HCT116 (cell line): ENCODE data around the gene COMMD10. TPM values are rescaled to one million over a fixed set of nuclear protein-coding genes. Genes with fewer than 3 reads are reported as not detected.

Experiments used
- ATAC-seq: fragments of 200-7000 bp; cut with Tn5 transposase; 2 replicates; pipeline ENCODE4 v1.9.1; 2020; ENCODE audit warnings: mild to moderate bottlenecking, moderate library complexity
- BruUV-seq: library from RNA; stranded (reverse); fragments of 400-500 nt; replicated peaks from 2 replicates; lab custom pipeline; 2021; lab: Mats Ljungman, UMichigan
- CTCF ChIA-PET: fragments of 300-600 bp; sonication (Branson Sonifier 250); formaldehyde crosslinking; loops from one replicate; lab custom pipeline; 2021; ENCODE audit warnings: antibody characterized with exemption; lab: Charles Lee
- POLR2A ChIA-PET: fragments of 300-600, 350-600 bp; sonication (Branson Sonifier 250); formaldehyde crosslinking; loops from one replicate; lab custom pipeline; 2021; ENCODE audit warnings: antibody characterized with exemption; lab: Charles Lee
- RAD21 ChIA-PET, 2 experiments: fragments of 300-600 bp; sonication (Branson Sonifier 250); formaldehyde crosslinking; loops; one replicate each; lab custom pipeline; 2023; ENCODE audit warnings: low total read pairs in 2 of 2; ENCODE audit not compliant: uncharacterized antibody in 2 of 2, unreplicated experiment in 2 of 2, low non-redundant PET in 1 of 2; lab: Charles Lee
- DNase-seq: peaks from one replicate; pipeline ENCODE4 v3.0.0-alpha.2; 2010; ENCODE audit warnings: low read depth, low spot score
- H2AFZ ChIP-seq: fragments of 200-600 bp; shearing (Covaris generic), sonication (generic); 2 replicates; pipeline ENCODE4 v1.6.1; 2017; ENCODE audit warnings: low read depth, mixed run types, mixed read lengths, antibody characterized with exemption, low read length; ENCODE audit not compliant: poor library complexity, severe bottlenecking
- H3K27ac ChIP-seq: 2 replicates; pipeline ENCODE4 v1.5.1; 2012; ENCODE audit warnings: low read depth, low read length
- H3K27me3 ChIP-seq: fragments of 200-600 bp; sonication (generic); 2 replicates; pipeline ENCODE4 v1.6.1; 2016; ENCODE audit warnings: mixed run types, low read length, mixed read lengths; ENCODE audit not compliant: insufficient read depth
- H3K36me3 ChIP-seq, 2 experiments: fragments of 200-500 bp in 1 of 2; fragments of 200-600 bp in 1 of 2; sonication (Bioruptor generic) in 1 of 2; sonication (generic) in 1 of 2; 2 replicates each; pipeline versions ENCODE4 v1.5.1 to v1.6.1; 2014 to 2016; ENCODE audit warnings: low read length in 2 of 2, inconsistent platforms in 1 of 2, mixed read lengths in 1 of 2, mixed run types in 1 of 2; ENCODE audit not compliant: insufficient read depth in 2 of 2, control insufficient read depth in 1 of 2
- H3K4me1 ChIP-seq, 2 experiments: fragments of 200-600 bp in 1 of 2; sonication (generic) in 1 of 2; 2 replicates each; pipeline versions ENCODE4 v1.5.1 to v1.6.1; 2012 to 2017; ENCODE audit warnings: low read length in 2 of 2, inconsistent platforms in 1 of 2, mild to moderate bottlenecking in 1 of 2, mixed read lengths in 1 of 2, mixed run types in 1 of 2, moderate library complexity in 1 of 2; ENCODE audit not compliant: insufficient read depth in 2 of 2, control insufficient read depth in 1 of 2
- H3K4me2 ChIP-seq: fragments of 200-600 bp; sonication (generic); 2 replicates; pipeline ENCODE4 v1.6.1; 2017; ENCODE audit warnings: mixed run types, low read length, mixed read lengths
- H3K4me3 ChIP-seq, 2 experiments: fragments of 200-600 bp in 1 of 2; sonication (generic) in 1 of 2; replicated peaks in 1 of 2; 2 replicates each; pipeline ENCODE4 v1.5.1; 2011 to 2016; ENCODE audit warnings: low read length in 2 of 2, control low read depth in 1 of 2, low read depth in 1 of 2, mild to moderate bottlenecking in 1 of 2, mixed read lengths in 1 of 2, mixed run types in 1 of 2
- H3K79me2 ChIP-seq: fragments of 200-600 bp; sonication (generic); 2 replicates; pipeline ENCODE4 v1.6.1; 2017; ENCODE audit warnings: mild to moderate bottlenecking, mixed run types, low read length, moderate library complexity, mixed read lengths; ENCODE audit not compliant: insufficient read depth
- H3K9ac ChIP-seq: fragments of 200-600 bp; sonication (generic); 2 replicates; pipeline ENCODE4 v1.6.1; 2016; ENCODE audit warnings: low read length, mixed read lengths
- H3K9me2 ChIP-seq: fragments of 200-600 bp; sonication (generic), shearing (Covaris generic); 2 replicates; pipeline ENCODE4 v1.6.1; 2017; ENCODE audit warnings: mixed run types, mild to moderate bottlenecking, moderate library complexity; ENCODE audit not compliant: insufficient read depth
- H3K9me3 ChIP-seq, 2 experiments: fragments of 200-500 bp in 1 of 2; fragments of 200-600 bp in 1 of 2; sonication (Bioruptor generic) in 1 of 2; sonication (generic) in 1 of 2; 2 replicates each; pipeline ENCODE4 v1.6.1; 2014 to 2017; ENCODE audit warnings: low read length in 2 of 2, mixed read lengths in 2 of 2, inconsistent platforms in 1 of 2, low read depth in 1 of 2, mild to moderate bottlenecking in 1 of 2, mixed run types in 1 of 2, moderate library complexity in 1 of 2; ENCODE audit not compliant: control insufficient read depth in 1 of 2, insufficient read depth in 1 of 2
- H4K20me1 ChIP-seq: fragments of 200-600 bp; sonication (generic), shearing (Covaris generic); 2 replicates; pipeline ENCODE4 v1.6.1; 2017; ENCODE audit warnings: mixed run types, mild to moderate bottlenecking, moderate library complexity; ENCODE audit not compliant: insufficient read depth
- ELF1 ChIP-seq: IDR thresholded peaks from 2 replicates; pipeline ENCODE4 v1.6.1; 2012; ENCODE audit warnings: low read depth, borderline replicate concordance
- EZH2phosphoT487 ChIP-seq: fragments of 200-600 bp; IDR thresholded peaks from 2 replicates; pipeline ENCODE4 v1.6.1; 2018; ENCODE audit warnings: antibody characterized with exemption, borderline replicate concordance
- FOSL1 ChIP-seq: IDR thresholded peaks from 2 replicates; pipeline ENCODE4 v1.6.1; 2012; ENCODE audit warnings: low read depth
- JUND ChIP-seq: IDR thresholded peaks from 2 replicates; pipeline ENCODE4 v1.6.1; 2012
- POLR2AphosphoS5 ChIP-seq: IDR thresholded peaks from 2 replicates; pipeline ENCODE4 v1.6.1; 2011; ENCODE audit warnings: mild to moderate bottlenecking, low read depth, low read length, moderate library complexity
- SIN3A ChIP-seq: IDR thresholded peaks from 2 replicates; pipeline ENCODE4 v1.6.1; 2012; ENCODE audit warnings: low read depth
- SP1 ChIP-seq: IDR thresholded peaks from 2 replicates; pipeline ENCODE4 v1.6.1; 2012; ENCODE audit warnings: low read depth
- intact Hi-C: fragments of 100-400 bp; cut with micrococcal nuclease; formaldehyde crosslinking; loops from 2 replicates; pipeline ENCODE4 v1.10.0; 2022
- total RNA-seq: library from RNA; stranded (reverse); gene quantifications from one replicate; pipeline ENCODE4 v1.2.1, GENCODE V29; 2021; ENCODE audit not compliant: unreplicated experiment
- TF ChIP-seq, protein P1 (sequence below): IDR thresholded peaks from 2 replicates; pipeline ENCODE4 v1.6.1; 2011; ENCODE audit warnings: mild to moderate bottlenecking, low read length, moderate library complexity; ENCODE audit not compliant: insufficient replicate concordance; ENCODE audit errors: extremely low read depth
- TF ChIP-seq, protein P2 (sequence below), 3 experiments: fragments of 200-600 bp in 1 of 3; sonication (generic) in 1 of 3; IDR thresholded peaks in 2 of 3; conservative IDR thresholded peaks in 1 of 3; 2 replicates each; pipeline ENCODE4 v1.5.1; 2012 to 2017; ENCODE audit warnings: low read depth in 2 of 3, low read length in 2 of 3, antibody characterized with exemption in 1 of 3, borderline replicate concordance in 1 of 3, control low read depth in 1 of 3, mild to moderate bottlenecking in 1 of 3, mixed read lengths in 1 of 3, mixed run types in 1 of 3, moderate library complexity in 1 of 3; ENCODE audit not compliant: insufficient read depth in 1 of 3
- TF ChIP-seq, protein P3 (sequence below): IDR thresholded peaks from 2 replicates; pipeline ENCODE4 v1.6.1; 2012

COMMD10 gene
- total RNA-seq, 1 experiment from 2014 or later = 35.3 TPM

DNA sequence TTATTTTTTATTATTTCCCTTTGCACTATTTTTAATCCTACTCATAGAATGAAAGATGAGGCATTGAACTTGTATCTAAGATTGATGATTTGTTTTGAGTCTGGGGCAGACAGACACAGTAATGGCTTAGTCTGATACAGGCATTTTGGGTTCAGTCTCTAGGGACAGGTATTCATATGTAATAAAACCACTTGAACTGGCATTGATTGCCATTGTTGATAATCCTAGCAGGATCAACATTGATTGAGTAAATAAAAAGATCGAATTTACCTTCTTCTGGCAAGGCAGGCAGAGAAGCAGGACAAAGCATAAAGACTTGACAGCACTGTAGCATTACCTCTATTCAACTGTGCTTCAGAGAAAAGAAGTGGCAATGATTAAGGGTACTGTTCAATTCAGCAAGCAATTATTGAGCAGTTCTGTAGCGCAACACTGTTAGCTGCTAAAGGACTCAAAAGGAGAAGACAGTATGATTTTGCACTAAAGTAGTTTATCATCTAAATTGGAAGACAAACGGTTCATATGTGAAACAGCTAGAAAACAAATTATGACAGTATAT, 144.4 kb downstream of the COMMD10 start:
- ChIA-PET POLR2A (no interaction called here), CTCF (no interaction called here), RAD21 (no interaction called here)
- H3K9me2 ChIP-seq = no peaks in the 10 kb centered on the region
- no peak overlapping the region for H3K9ac ChIP-seq
- no TSS peak for BruUV-seq
- no peaks in the 10 kb centered on the region for H3K36me3 ChIP-seq
- no peak for ATAC-seq
- H3K4me3 ChIP-seq = no peak overlapping the region
- H3K27me3 ChIP-seq = no peaks in the 10 kb centered on the region
- H2AFZ ChIP-seq = no peak overlapping the region
- DNase-seq = no peak
- no peak overlapping the region for H3K4me2 ChIP-seq
- H3K9me3 ChIP-seq = no peaks in the 10 kb centered on the region
- H3K4me1 ChIP-seq = no peaks in the 10 kb centered on the region
- intact Hi-C loops = no loop called here
- TF ChIP-seq, protein P1, sequence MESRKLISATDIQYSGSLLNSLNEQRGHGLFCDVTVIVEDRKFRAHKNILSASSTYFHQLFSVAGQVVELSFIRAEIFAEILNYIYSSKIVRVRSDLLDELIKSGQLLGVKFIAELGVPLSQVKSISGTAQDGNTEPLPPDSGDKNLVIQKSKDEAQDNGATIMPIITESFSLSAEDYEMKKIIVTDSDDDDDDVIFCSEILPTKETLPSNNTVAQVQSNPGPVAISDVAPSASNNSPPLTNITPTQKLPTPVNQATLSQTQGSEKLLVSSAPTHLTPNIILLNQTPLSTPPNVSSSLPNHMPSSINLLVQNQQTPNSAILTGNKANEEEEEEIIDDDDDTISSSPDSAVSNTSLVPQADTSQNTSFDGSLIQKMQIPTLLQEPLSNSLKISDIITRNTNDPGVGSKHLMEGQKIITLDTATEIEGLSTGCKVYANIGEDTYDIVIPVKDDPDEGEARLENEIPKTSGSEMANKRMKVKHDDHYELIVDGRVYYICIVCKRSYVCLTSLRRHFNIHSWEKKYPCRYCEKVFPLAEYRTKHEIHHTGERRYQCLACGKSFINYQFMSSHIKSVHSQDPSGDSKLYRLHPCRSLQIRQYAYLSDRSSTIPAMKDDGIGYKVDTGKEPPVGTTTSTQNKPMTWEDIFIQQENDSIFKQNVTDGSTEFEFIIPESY = no peak
- TF ChIP-seq, protein P2, sequence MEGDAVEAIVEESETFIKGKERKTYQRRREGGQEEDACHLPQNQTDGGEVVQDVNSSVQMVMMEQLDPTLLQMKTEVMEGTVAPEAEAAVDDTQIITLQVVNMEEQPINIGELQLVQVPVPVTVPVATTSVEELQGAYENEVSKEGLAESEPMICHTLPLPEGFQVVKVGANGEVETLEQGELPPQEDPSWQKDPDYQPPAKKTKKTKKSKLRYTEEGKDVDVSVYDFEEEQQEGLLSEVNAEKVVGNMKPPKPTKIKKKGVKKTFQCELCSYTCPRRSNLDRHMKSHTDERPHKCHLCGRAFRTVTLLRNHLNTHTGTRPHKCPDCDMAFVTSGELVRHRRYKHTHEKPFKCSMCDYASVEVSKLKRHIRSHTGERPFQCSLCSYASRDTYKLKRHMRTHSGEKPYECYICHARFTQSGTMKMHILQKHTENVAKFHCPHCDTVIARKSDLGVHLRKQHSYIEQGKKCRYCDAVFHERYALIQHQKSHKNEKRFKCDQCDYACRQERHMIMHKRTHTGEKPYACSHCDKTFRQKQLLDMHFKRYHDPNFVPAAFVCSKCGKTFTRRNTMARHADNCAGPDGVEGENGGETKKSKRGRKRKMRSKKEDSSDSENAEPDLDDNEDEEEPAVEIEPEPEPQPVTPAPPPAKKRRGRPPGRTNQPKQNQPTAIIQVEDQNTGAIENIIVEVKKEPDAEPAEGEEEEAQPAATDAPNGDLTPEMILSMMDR (IDR thresholded peaks at IDR 0.05 in 2 of 3, conservative IDR thresholded peaks at IDR 0.05 in 1 of 3; ENCODE audit: borderline replicate concordance in 1 of 3, insufficient read depth in 1 of 3, low read depth in 2 of 3, low read length in 2 of 3) = no peak
- TF ChIP-seq POLR2AphosphoS5 = no peak
- no peak for TF ChIP-seq ELF1
- no peak for TF ChIP-seq SP1
- TF ChIP-seq JUND = no peak
- TF ChIP-seq EZH2phosphoT487 = no peak
- no peak for TF ChIP-seq SIN3A
- TF ChIP-seq FOSL1 = no peak
- TF ChIP-seq, protein P3, sequence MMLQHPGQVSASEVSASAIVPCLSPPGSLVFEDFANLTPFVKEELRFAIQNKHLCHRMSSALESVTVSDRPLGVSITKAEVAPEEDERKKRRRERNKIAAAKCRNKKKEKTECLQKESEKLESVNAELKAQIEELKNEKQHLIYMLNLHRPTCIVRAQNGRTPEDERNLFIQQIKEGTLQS = no peak
- H3K27ac ChIP-seq = no peak overlapping the region
- H3K79me2 ChIP-seq = no peaks in the 10 kb centered on the region
- no peaks in the 10 kb centered on the region for H4K20me1 ChIP-seq
